GM18867 (cell line): Measurements from ENCODE around the gene TNNT2.

ENCODE experiments used
- ATAC-seq: cut with Tn5 transposase; IDR thresholded peaks from one replicate; pipeline ENCODE4 v1.9.1; 2021; ENCODE audit warnings: mild to moderate bottlenecking, moderate library complexity; ENCODE audit not compliant: unreplicated experiment

TNNT2 gene

DNA sequence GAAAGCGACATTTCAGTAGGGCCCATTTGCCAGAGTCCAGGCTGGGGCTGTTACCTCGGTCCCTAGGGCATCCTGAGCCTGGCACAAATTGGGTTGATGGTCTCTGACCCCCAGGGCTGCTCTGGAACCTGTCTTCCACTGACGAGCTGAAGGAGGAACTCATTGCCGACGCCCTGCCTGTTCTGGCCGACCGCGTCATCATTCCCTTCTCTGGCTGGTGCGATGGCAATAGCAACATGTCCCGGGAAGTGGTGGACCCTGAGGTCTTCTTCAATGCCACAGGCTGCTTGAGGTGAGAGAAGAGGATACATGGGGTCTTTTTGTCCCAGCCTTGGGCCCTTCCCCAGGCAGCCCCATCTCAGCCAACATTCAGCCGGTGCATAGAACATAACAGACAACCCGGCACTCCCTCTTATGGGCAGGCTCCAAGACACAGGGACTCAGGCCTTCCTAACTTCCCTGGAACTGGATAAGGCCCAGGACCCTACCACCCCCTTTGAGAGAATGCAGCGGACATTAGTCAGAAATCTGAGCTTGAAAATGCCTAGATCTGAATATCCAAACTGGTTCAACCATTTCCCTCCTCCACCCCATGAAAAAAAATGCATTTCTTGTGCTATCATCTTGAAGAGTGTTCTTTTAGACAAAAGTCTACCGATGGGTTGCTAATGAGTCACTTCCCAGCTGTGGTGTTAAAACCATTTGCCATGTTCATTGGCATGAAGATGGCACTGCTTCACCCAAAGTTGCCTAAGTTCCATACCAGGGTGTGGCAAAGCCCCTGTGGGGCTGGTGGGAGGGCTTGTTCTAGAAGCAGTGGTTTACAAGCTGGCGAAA is 58.8 kb downstream of the TNNT2 start:
- ATAC-seq, result no peak

DNA sequence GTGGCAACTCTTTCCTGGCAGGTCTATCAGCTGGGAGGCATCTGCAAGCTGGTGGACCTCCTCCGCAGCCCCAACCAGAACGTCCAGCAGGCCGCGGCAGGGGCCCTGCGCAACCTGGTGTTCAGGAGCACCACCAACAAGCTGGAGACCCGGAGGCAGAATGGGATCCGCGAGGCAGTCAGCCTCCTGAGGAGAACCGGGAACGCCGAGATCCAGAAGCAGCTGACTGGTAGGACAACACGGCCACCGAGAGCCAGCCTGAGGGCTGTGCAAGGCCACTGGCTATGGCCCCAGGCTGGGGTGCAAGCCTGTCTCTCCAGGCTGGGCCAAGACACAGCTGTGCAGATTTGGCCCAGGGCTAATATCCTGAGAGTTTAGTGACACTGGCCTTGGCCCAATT is 59.9 kb downstream of the TNNT2 start:
- no peak for ATAC-seq

DNA sequence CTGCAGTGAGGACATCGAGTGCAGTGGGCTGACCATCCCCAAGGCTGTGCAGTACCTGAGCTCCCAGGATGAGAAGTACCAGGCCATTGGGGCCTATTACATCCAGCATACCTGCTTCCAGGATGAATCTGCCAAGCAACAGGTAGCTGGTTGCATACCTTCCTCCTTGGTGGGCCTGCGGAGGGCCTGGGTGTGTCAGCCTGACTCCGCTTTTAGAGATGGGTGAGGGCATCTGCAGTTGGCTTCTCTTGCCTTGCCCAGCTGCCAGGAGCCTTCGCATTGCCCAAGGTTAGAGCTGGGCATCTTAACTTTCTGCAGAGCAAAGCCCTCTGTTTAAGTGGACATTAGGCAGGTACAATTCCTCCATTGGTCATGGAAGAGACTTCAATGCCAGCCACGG is 60.9 kb downstream of the TNNT2 start:
- ATAC-seq, result no peak

DNA sequence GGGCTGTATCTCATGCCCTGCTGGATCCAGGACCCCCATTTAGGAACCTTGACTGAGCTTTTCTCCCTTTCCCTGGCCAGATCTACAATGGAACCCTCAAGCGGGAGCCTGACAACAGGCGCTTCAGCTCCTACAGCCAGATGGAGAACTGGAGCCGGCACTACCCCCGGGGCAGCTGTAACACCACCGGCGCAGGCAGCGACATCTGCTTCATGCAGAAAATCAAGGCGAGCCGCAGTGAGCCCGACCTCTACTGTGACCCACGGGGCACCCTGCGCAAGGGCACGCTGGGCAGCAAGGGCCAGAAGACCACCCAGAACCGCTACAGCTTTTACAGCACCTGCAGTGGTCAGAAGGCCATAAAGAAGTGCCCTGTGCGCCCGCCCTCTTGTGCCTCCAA is 64.4 kb downstream of the TNNT2 start:
- ATAC-seq, result no peak

DNA sequence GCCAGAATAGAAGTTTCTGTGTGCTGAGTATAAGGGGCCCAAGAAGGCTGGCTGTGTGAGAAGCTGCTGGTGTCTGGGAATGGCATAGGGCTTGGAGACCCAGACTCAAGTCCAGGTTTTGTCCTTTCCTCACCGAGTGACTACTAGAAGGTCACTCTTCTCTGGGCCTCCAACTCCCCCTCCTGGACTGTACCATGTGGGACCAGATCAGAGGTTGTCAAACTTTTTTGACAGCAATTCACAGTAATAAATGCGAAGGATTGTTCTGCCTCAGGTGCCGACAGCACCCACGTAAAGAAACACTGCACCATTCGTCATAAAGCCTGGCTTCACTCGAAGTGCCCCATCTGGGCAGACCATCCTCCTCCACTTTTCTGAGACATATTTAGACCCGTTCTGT is 65.2 kb downstream of the TNNT2 start:
- ATAC-seq, result no peak

DNA sequence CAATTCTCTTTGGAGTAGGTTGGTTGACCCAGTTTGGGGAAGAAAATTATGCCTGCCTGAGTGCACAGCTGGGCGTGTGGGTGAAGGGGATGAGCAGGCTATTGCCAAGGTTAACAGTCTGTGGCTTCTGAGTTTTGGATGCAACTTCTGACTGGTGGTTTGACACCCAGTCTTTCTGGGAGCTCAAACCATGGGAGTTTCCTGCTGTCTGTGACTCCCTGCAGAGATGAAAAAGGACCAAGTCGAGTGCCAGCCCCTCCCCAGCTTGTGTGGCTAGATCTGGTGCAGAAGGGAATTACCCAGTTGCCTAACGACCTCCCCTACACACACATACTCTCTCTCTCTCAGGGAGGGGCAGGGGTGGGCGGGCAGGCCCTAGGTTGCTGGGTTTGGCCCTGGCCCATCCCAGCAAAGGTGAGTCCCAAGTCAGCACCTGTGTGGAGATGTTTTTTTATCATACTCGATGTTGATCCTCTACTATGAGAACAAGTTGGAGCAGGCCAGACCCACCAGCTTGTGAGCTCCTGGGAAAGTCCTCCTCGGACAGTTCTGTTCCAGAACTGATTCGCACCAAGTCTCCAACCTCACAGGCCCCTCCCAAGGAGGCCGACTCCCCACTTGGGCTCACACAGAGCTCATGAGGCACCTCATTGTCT is 66.0 kb downstream of the TNNT2 start:
- no peak for ATAC-seq

DNA sequence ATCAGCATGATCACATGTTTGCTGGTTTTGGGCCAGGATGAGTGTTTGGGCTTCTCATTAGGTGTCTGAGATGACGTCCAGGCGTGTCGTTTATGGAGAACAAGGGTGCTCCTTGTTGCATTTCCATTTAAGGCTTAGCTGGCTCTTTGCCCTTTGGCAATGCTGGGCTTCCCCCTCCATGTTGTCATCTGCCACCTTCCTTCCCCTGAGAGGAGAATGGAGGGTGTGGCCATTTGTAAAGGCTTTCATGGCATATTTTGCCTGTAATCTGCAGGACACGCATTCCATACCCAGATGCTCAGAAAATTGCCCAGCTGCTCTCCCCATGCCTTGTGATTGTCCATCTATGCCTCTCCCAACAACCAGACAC is 66.5 kb downstream of the TNNT2 start:
- no peak for ATAC-seq

DNA sequence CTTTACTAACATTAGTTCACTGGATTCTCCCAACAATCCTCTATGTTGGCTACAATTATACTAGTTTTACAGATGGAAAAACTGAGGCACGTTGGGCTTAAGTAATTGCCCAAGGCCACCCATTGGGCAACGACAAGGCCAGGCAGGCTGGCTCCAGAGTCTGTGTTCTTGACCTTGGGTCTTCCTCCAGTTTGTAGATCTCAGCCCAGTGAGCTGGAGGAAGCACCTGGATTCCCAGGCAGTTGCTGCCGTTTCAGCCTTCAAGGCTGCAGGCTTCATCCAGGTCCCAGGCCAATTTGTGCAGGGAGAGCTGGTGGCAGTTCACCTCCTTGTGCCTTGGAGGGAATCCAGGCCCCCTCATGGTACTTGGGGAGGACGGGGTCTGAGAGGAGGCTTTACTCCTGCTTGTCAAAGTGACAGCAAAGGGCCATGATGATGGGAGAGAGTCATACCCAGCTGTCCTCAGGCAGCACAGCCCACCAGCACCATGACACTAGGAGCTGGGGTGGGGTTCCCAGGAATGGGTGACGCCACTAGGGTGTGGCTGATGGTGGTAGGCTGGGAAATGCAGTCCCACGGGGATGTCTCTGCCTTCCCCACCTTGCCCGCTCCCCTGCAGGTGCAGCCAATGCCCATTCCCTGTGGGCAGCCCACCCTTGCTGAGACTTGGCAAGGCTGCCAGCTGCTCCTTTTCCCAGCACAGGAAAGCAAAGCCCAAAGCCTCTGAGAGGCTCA is 67.1 kb downstream of the TNNT2 start:
- ATAC-seq, result no peak

DNA sequence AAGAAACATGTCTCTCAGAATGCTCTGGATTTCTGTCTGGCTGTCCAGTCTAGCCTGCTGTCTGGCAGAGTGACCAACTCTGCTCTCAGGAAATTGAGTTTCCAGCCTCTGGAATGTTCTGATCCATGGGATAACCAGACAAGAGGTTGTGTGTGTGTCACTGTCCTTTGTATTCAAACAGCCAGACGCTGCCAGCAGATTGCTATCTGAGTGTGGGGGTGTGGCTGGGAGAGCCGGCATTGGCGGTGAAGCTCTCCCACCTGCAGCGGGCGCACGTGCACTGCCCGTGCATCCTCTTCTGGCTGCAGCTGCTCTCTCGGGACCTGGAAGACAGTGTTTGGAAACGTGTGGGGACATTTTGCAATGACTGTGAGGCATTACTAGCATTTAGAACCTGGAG is 68.1 kb downstream of the TNNT2 start:
- ATAC-seq, result no peak
